OCI-LY7 (cell line): Measurements from ENCODE around the gene NPAS4. TPM values are rescaled to one million over a fixed set of nuclear protein-coding genes. Genes with fewer than 3 reads are reported as not detected.
"Not testable (repeated sequence)": the region's sequence is repeated elsewhere in the genome, so short reads cannot be mapped to it uniquely, and the experiment has no call there.

Experiments
- BruUV-seq: library from RNA; stranded (reverse); fragments of 400-500 nt; replicated peaks from 2 replicates; lab custom pipeline; 2021; lab: Mats Ljungman, UMichigan
- CTCF ChIA-PET: fragments of 300-600 bp; sonication (Branson Sonifier 250); formaldehyde crosslinking; loops from one replicate; lab custom pipeline; 2022; ENCODE audit warnings: antibody characterized with exemption; ENCODE audit not compliant: unreplicated experiment; lab: Charles Lee
- POLR2A ChIA-PET: fragments of 300-600 bp; sonication (Branson Sonifier 250); formaldehyde crosslinking; loops from one replicate; lab custom pipeline; 2022; ENCODE audit warnings: antibody characterized with exemption; lab: Charles Lee
- DNase-seq: peaks from one replicate; pipeline ENCODE4 v3.0.0-alpha.2; 2015; ENCODE audit warnings: low spot score
- H2AFZ ChIP-seq: fragments of 200-600 bp; sonication (generic), shearing (Covaris generic); 2 replicates; pipeline ENCODE4 v1.6.1; 2014; ENCODE audit warnings: mild to moderate bottlenecking, antibody characterized with exemption, low read length, moderate library complexity
- H3K27ac ChIP-seq: fragments of 200-600 bp; sonication (generic); 2 replicates; pipeline ENCODE4 v1.5.1; 2014; ENCODE audit warnings: mixed run types, low read depth, mild to moderate bottlenecking, moderate library complexity, low read length, inconsistent platforms; ENCODE audit not compliant: poor library complexity, severe bottlenecking
- H3K36me3 ChIP-seq: fragments of 200-600 bp; sonication (generic); 2 replicates; pipeline ENCODE4 v1.6.1; 2014; ENCODE audit warnings: mild to moderate bottlenecking, antibody characterized with exemption, low read length, moderate library complexity, mixed read lengths; ENCODE audit not compliant: insufficient read depth
- H3K4me1 ChIP-seq: fragments of 200-600 bp; sonication (generic); 2 replicates; pipeline ENCODE4 v1.5.1; 2014; ENCODE audit warnings: mild to moderate bottlenecking, low read length; ENCODE audit not compliant: insufficient read depth, poor library complexity, severe bottlenecking
- H3K4me2 ChIP-seq: fragments of 200-600 bp; sonication (generic); 2 replicates; pipeline ENCODE4 v1.6.1; 2014; ENCODE audit warnings: mild to moderate bottlenecking, low read length
- H3K4me3 ChIP-seq: fragments of 200-600 bp; sonication (generic); 2 replicates; pipeline ENCODE4 v1.5.1; 2014; ENCODE audit warnings: mild to moderate bottlenecking, low read depth, low read length; ENCODE audit not compliant: poor library complexity, severe bottlenecking
- H3K79me2 ChIP-seq: fragments of 200-600 bp; sonication (generic); 2 replicates; pipeline ENCODE4 v1.6.1; 2016; ENCODE audit warnings: low read depth, mild to moderate bottlenecking, low read length, moderate library complexity, mixed read lengths; ENCODE audit not compliant: insufficient read depth
- H3K9me2 ChIP-seq: fragments of 200-600 bp; sonication (generic); 2 replicates; pipeline ENCODE4 v1.6.1; 2016; ENCODE audit warnings: mild to moderate bottlenecking, low read length, mixed read lengths; ENCODE audit not compliant: insufficient read depth
- H3K9me3 ChIP-seq: fragments of 200-600 bp; sonication (generic); 2 replicates; pipeline ENCODE4 v1.6.1; 2014; ENCODE audit warnings: mild to moderate bottlenecking, mixed run types, low read length, mixed read lengths
- H4K20me1 ChIP-seq: fragments of 200-600 bp; sonication (generic); 2 replicates; pipeline ENCODE4 v1.6.1; 2014; ENCODE audit warnings: mild to moderate bottlenecking, antibody characterized with exemption, low read length, moderate library complexity, mixed read lengths; ENCODE audit not compliant: insufficient read depth
- EZH2phosphoT487 ChIP-seq: fragments of 200-600 bp; sonication (generic); IDR thresholded peaks from 2 replicates; pipeline ENCODE4 v1.6.1; 2018; ENCODE audit warnings: low read depth, borderline replicate concordance, mild to moderate bottlenecking, mixed run types, antibody characterized with exemption, low read length, moderate library complexity, mixed read lengths
- intact Hi-C: fragments of 100-400 bp; cut with micrococcal nuclease; formaldehyde crosslinking; loops from one replicate; pipeline ENCODE4 v1.10.0; 2022; ENCODE audit not compliant: unreplicated experiment
- total RNA-seq, 2 experiments: library from RNA; depleted of rRNA in 1 of 2; stranded (reverse); fragments of >200 nt in 1 of 2; shearing (Covaris generic) in 1 of 2; gene quantifications; 2 replicates each; pipeline ENCODE4 v1.2.3, GENCODE V29; 2014 to 2022
- TF ChIP-seq, protein P1 (sequence below): fragments of 200-600 bp; sonication (generic); conservative IDR thresholded peaks from 2 replicates; pipeline ENCODE4 v1.5.1; 2014; ENCODE audit warnings: mild to moderate bottlenecking, antibody characterized with exemption, low read length, moderate library complexity, mixed read lengths

The NPAS4 gene
- total RNA-seq, 2 experiments from 2014 or later: not detected

DNA sequence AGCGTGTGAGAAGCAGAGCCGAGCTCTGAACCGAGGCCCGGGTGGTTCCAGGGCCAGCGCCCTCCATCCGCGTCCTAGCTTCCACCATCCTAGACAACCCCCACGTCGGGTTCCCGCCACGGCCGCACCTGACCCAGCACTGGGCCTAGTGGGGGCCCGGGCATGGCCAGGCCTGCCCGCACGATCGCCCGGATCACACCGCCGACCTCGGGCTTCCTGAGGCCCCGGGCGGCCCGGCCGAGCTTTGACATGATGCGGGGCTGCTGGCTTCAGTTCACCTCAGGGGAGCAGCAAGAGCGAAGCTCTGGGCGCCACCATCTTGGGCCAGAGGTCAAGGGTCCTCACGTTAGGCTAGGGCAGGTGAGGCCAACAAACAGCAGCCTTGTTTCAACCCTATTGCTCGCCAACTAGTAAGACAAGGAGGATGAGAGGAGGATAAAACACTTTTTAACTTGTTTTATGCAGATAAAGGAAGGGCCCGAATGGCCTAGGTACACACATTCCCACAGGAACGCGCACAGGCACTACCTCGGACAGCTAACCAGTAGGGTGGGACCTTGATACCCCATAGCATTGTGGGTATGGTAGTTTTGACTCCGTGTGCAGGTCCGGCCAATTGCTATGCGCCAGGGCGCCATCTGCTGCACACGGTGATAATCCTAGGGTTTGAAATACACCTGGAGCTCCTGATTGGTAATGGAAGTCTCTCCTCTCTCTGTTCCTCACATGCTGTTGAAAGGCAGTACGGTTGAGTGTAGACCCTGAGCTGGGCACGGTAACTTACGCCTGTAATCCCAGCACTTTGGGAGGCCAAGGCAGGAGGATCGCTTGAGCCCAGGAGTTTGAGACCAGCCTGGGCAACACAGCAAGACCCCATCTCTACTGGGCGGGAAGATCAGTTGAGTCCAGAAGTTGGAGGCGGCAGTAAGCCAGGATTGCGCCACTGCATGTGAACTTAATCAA lies 17.9 kb downstream of the NPAS4 start, which contains the start of gene MRPL11:
Gene MRPL11 (minus strand): TSS at position 345 of the 963 bp plus-strand sequence. CDS start 94 bp downstream, at position 251.
- Histone ChIP-seq H4K20me1 (no peaks in the 10 kb centered on the region), H3K27ac (peak within 1 kb of the TSS; percentile 52), H3K36me3 (peaks cover 25% of the 10 kb centered on the region), H2AFZ (peak within 1 kb of the TSS; percentile 65), H3K79me2 (peaks cover 11% of the 10 kb centered on the region; the same call in 1 of the 2 replicates), H3K4me1 (peaks cover 8% of the 10 kb centered on the region), H3K4me3 (peak within 1 kb of the TSS; percentile 90), H3K4me2 (peak within 1 kb of the TSS; percentile 79), H3K9me2 (no peaks in the 10 kb centered on the region), H3K9me3 (peaks cover 7% of the 10 kb centered on the region; the same call in 1 of the 2 replicates)
- peak; percentile 95 for DNase-seq
- BruUV-seq: no TSS peak
- TF ChIP-seq, protein P1, sequence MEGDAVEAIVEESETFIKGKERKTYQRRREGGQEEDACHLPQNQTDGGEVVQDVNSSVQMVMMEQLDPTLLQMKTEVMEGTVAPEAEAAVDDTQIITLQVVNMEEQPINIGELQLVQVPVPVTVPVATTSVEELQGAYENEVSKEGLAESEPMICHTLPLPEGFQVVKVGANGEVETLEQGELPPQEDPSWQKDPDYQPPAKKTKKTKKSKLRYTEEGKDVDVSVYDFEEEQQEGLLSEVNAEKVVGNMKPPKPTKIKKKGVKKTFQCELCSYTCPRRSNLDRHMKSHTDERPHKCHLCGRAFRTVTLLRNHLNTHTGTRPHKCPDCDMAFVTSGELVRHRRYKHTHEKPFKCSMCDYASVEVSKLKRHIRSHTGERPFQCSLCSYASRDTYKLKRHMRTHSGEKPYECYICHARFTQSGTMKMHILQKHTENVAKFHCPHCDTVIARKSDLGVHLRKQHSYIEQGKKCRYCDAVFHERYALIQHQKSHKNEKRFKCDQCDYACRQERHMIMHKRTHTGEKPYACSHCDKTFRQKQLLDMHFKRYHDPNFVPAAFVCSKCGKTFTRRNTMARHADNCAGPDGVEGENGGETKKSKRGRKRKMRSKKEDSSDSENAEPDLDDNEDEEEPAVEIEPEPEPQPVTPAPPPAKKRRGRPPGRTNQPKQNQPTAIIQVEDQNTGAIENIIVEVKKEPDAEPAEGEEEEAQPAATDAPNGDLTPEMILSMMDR: peak; percentile 84
- TF ChIP-seq EZH2phosphoT487: no peak
- POLR2A ChIA-PET: interaction anchor here (0.6 to 1.3 kb wide), 6 partner anchors 19 to 53 kb away, joined by 3 to 5 read pairs (median 4); partner anchors contain the start of gene DPP3
- intact Hi-C loops: loop anchor here (1.0 kb wide), 1 partner anchor 41 kb away; no protein-coding TSS in a partner anchor
- CTCF ChIA-PET: interaction anchor here (0.7 to 1.2 kb wide), 4 partner anchors 40 to 701 kb away, joined by 3 read pairs; partner anchors contain the start of gene ZDHHC24

DNA sequence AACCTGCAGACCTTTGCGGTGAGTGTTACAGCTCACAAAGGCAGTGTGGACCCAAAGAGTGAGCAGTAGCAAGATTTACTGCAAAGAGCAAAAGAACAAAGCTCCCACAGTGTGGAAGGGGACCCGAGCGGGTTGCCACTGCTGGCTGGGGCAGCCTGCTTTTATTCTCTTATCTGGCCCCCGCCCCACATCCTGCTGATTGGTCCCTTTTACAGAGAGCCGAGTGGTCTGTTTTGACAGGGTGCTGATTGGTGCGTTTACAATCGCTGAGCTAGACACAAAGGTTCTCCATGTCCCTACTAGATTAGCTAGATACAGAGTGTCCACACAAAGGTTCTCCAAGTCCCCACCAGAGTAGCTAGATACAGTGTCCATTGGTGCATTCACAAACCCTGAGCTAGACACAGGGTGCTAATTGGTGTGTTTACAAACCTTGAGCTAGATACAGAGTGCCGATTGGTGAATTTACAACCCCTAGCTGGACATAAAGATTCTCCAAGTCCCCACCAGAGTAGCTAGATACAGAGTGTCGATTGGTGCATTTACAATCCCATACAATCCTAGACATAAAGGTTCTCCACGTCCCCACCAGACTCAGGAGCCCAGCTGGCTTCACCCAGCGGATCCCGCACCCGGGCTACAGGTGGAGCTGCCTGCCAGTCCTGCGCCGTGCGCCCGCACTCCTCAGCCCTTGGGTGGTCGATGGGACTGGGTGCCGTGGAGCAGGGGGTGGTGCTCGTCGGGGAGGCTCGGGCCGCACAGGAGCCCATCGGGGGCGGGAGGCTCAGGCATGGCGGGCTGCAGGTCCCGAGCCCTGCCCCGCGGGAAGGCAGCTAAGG lies 19.5 kb downstream of the NPAS4 start:
- H3K4me2 ChIP-seq, H3K9me2 ChIP-seq, CTCF ChIA-PET, DNase-seq, BruUV-seq, H2AFZ ChIP-seq, H4K20me1 ChIP-seq, H3K4me1 ChIP-seq, H3K4me3 ChIP-seq, H3K27ac ChIP-seq, intact Hi-C loops: not testable (repeated sequence)
- Histone ChIP-seq H3K36me3 (peaks cover 18% of the 10 kb centered on the region), H3K79me2 (peaks cover 11% of the 10 kb centered on the region; the same call in 1 of the 2 replicates), H3K9me3 (peaks cover 13% of the 10 kb centered on the region; the same call in 1 of the 2 replicates)
- POLR2A ChIA-PET: interaction anchor here (0.6 kb wide), 1 partner anchor 26 kb away, joined by 3 read pairs; no protein-coding TSS in a partner anchor

DNA sequence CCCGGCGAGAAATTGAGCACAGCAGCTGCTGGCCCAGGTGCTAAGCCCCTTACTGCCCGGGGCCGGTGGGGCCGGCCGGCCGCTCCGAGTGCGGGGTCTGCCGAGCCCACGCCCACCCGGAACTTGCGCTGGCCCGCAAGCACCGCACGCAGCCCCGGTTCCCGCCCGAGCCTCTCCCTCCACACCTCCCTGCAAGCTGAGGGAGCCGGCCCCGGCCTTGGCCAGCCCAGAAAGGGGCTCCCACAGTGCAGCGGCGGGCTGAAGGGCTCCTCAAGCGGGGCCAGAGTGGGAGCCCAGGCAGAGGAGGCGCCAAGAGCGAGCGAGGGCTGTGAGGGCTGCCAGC lies 20.1 kb downstream of the NPAS4 start:
- H3K4me2 ChIP-seq, intact Hi-C loops, H3K4me1 ChIP-seq, H2AFZ ChIP-seq, H3K9me2 ChIP-seq, DNase-seq, H4K20me1 ChIP-seq, BruUV-seq, CTCF ChIA-PET, H3K4me3 ChIP-seq, H3K27ac ChIP-seq, POLR2A ChIA-PET: not testable (repeated sequence)
- Histone ChIP-seq H3K79me2 (peaks cover 11% of the 10 kb centered on the region; the same call in 1 of the 2 replicates), H3K9me3 (peaks cover 13% of the 10 kb centered on the region; the same call in 1 of the 2 replicates), H3K36me3 (peaks cover 13% of the 10 kb centered on the region)
